Measurements from ENCODE around the gene TNFRSF8. TPM values are rescaled to one million over a fixed set of nuclear protein-coding genes. Genes with fewer than 3 reads are reported as not detected.
A peak's percentile ranks its signal among the peaks of the same experiment; 100 is the strongest.

Gene TNFRSF8
- total RNA-seq, 1 experiment from 2014 or later: 2.9 TPM

- H3K4me1 Mint-ChIP-seq: peaks cover 6 to 9% of the 10 kb centered on the region in 2 experiments; a peak in 3 of 4 replicates
- no peak overlapping the region for H3T11ph ChIP-seq (ENCODE audit: low read length)
- no peak overlapping the region for H2AFZ ChIP-seq (ENCODE audit: low read length)
- no peaks in the 10 kb centered on the region for H3K23me2 ChIP-seq (ENCODE audit: insufficient read length, low read depth, low read length, poor library complexity, severe bottlenecking)
- H3K27ac Mint-ChIP-seq: peak overlapping the region in 1 of 3 experiments; percentile 62; a peak in 1 of 7 replicates
- H3K9me3 ChIP-seq (ENCODE audit: control insufficient read depth, low read depth, low read length): no peaks in the 10 kb centered on the region
- no peaks in the 10 kb centered on the region for H3K4me1 ChIP-seq (ENCODE audit: insufficient read depth, low read length)
- no CpG with 5 or more reads among the region's 9 CpGs for WGBS (ENCODE audit: extremely low coverage, insufficient read length, low lambda C conversion rate)
- peaks cover 0 to 11% (median 9%) of the 10 kb centered on the region in 3 experiments; a peak in 5 of 7 replicates for H3K36me3 Mint-ChIP-seq (ENCODE audit: insufficient read depth in 1 of 3, low read depth in 3 of 3)
- H3K27ac ChIP-seq (ENCODE audit: insufficient read length, low read depth, low read length): no peak overlapping the region
- TF ChIP-seq, protein P1, sequence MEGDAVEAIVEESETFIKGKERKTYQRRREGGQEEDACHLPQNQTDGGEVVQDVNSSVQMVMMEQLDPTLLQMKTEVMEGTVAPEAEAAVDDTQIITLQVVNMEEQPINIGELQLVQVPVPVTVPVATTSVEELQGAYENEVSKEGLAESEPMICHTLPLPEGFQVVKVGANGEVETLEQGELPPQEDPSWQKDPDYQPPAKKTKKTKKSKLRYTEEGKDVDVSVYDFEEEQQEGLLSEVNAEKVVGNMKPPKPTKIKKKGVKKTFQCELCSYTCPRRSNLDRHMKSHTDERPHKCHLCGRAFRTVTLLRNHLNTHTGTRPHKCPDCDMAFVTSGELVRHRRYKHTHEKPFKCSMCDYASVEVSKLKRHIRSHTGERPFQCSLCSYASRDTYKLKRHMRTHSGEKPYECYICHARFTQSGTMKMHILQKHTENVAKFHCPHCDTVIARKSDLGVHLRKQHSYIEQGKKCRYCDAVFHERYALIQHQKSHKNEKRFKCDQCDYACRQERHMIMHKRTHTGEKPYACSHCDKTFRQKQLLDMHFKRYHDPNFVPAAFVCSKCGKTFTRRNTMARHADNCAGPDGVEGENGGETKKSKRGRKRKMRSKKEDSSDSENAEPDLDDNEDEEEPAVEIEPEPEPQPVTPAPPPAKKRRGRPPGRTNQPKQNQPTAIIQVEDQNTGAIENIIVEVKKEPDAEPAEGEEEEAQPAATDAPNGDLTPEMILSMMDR (conservative IDR thresholded peaks at IDR 0.05): no peak
- no peak overlapping the region for H3K18ac ChIP-seq (ENCODE audit: insufficient read length, low read depth, low read length)
- no peak for DNase-seq
- H4K5ac ChIP-seq (ENCODE audit: insufficient read length, low read depth, low read length): no peak overlapping the region
- peaks cover 8% of the 10 kb centered on the region for H3K27me3 Mint-ChIP-seq (ENCODE audit: low read depth)
- H3K56ac ChIP-seq (ENCODE audit: insufficient read length, low read depth, low read length): no peak overlapping the region
- H3K14ac ChIP-seq (ENCODE audit: insufficient read depth, low read length): no peak overlapping the region
- no peaks in the 10 kb centered on the region for H4K20me1 ChIP-seq (ENCODE audit: control insufficient read depth, insufficient read depth, insufficient read length)
- H3K9ac ChIP-seq (ENCODE audit: extremely low read depth, insufficient read length, low read length): no peak overlapping the region
- no peak overlapping the region for H3K4me2 ChIP-seq (ENCODE audit: insufficient read depth, insufficient read length, low read length)
- H3K23ac ChIP-seq (ENCODE audit: insufficient read length, low read depth, low read length): no peak overlapping the region
- H3K4me3 Mint-ChIP-seq: no peak overlapping the region
- H3K27me3 ChIP-seq (ENCODE audit: insufficient read depth, low read length): no peaks in the 10 kb centered on the region
- no peak overlapping the region for H2BK15ac ChIP-seq (ENCODE audit: low read depth, low read length)
- no peak overlapping the region for H2AK5ac ChIP-seq (ENCODE audit: insufficient read length, low read length)
- no peak overlapping the region for H4K8ac ChIP-seq (replicated peaks; ENCODE audit: insufficient read length, low read depth, low read length)
- no peak overlapping the region for H2BK5ac ChIP-seq (ENCODE audit: insufficient read length, low read length)
- no peak overlapping the region for H2BK20ac ChIP-seq (ENCODE audit: low read depth, low read length, poor library complexity, severe bottlenecking)
- H3K79me1 ChIP-seq (ENCODE audit: insufficient read depth, low read depth, low read length, poor library complexity, severe bottlenecking): no peaks in the 10 kb centered on the region
- H3K4ac ChIP-seq (ENCODE audit: low read depth, low read length): no peak overlapping the region
- no peak overlapping the region for H2BK12ac ChIP-seq (ENCODE audit: insufficient read length, low read depth, low read length)
- peaks cover 2 to 5% of the 10 kb centered on the region in 2 experiments; a peak in 4 of 5 replicates for H3K9me3 Mint-ChIP-seq
- H4K91ac ChIP-seq (ENCODE audit: insufficient read length, low read depth, low read length): no peak overlapping the region
- H3K79me2 ChIP-seq (ENCODE audit: insufficient read depth, low read length): no peaks in the 10 kb centered on the region; the same call in 1 of the 2 replicates
- H2BK120ac ChIP-seq (ENCODE audit: low read depth, low read length, poor library complexity, severe bottlenecking): no peak overlapping the region
These were observed 24.8 kb downstream of the TNFRSF8 start for GRCh38 chr1:12087797-12088314.
